Epithelial cell of esophagus (primary cell): ENCODE data around the gene OBI1.
A peak's percentile ranks its signal among the peaks of the same experiment; 100 is the strongest.

Source experiments
- DNase-seq: peaks from one replicate; pipeline ENCODE4 v3.0.0; 2010; ENCODE audit warnings: low read depth
- H3K4me3 ChIP-seq: 2 replicates; pipeline ENCODE4 v1.5.1; 2011; ENCODE audit warnings: mild to moderate bottlenecking, low read length, control low read depth
- TF ChIP-seq, protein P1 (sequence below): IDR thresholded peaks from 2 replicates; pipeline ENCODE4 v1.5.1; 2011; ENCODE audit warnings: low read depth, mild to moderate bottlenecking, low read length, control low read depth, inconsistent platforms; ENCODE audit not compliant: insufficient read depth; ENCODE audit errors: missing control alignments

OBI1 gene

DNA sequence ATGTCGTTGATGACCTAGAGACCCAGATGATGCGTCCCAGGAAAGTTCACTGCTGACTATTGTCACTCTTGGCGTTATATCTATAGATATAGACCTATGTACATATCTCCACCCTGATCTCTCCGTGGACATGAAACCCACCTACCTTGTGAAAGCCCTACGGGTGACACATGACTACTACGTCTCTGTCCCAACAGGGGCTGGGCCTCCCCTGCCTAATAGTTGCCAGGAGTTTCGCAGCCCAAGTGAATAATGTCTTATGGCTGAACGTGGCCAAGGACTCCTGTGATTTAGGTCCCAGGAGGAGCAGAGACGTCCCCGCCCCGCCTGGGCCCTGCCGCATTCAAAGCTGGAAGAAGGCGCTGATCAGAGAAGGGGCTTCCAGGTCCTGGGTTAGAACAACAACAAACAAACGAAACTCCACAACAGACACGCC, 50.7 kb downstream of the OBI1 start:
- DNase-seq = no peak
- H3K4me3 ChIP-seq = peak overlapping the region; percentile 41
- TF ChIP-seq, protein P1, sequence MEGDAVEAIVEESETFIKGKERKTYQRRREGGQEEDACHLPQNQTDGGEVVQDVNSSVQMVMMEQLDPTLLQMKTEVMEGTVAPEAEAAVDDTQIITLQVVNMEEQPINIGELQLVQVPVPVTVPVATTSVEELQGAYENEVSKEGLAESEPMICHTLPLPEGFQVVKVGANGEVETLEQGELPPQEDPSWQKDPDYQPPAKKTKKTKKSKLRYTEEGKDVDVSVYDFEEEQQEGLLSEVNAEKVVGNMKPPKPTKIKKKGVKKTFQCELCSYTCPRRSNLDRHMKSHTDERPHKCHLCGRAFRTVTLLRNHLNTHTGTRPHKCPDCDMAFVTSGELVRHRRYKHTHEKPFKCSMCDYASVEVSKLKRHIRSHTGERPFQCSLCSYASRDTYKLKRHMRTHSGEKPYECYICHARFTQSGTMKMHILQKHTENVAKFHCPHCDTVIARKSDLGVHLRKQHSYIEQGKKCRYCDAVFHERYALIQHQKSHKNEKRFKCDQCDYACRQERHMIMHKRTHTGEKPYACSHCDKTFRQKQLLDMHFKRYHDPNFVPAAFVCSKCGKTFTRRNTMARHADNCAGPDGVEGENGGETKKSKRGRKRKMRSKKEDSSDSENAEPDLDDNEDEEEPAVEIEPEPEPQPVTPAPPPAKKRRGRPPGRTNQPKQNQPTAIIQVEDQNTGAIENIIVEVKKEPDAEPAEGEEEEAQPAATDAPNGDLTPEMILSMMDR = no peak

DNA sequence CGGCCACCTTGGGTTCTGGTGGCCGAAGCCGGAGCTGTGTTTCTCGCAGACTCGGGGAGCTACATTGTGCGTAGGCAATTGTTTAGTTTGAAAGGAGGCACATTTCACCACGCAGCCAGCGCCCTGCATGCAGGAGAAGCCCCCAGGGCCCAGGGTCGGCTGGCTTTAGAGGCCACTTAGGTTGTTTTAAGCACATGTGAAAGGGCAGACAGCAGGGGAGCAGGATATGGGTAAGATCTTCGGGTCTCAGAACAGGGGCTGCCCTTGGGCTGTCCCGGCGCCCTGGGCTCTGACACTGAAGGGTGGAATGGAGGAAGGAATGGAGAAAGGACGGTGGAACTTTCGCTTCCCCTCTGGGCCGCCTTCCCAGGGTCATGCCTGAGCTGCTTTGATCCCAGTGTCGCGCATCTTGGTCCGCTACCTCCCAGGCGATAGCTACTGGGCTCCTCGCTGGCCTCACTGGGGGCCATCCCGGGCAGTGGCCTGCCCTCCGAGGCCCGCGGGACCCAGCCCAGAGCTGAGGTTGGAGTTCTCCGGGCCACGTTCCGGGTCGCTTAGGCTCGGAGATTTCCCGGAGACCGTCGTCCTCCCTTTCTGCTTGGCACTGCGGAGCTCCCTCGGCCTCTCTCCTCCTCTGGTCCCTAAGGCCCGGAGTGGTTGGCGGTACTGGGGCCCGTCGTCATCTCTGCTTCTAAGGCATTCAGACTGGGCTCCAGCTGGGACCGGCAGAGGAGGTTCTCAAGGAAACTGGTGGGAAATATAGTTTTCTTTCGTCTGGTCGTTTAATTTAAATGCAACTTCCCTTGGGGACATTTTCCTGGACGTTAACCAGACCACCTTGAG, 51.3 kb downstream of the OBI1 start:
- DNase-seq = no peak
- H3K4me3 ChIP-seq = no peak overlapping the region
- TF ChIP-seq, protein P1 = no peak

GRCh38 chr13:78606471-78607408, 52.2 kb downstream of the OBI1 start:
- H3K4me3 ChIP-seq = no peak overlapping the region
- DNase-seq = no peak
- TF ChIP-seq, protein P1 = no peak

DNA sequence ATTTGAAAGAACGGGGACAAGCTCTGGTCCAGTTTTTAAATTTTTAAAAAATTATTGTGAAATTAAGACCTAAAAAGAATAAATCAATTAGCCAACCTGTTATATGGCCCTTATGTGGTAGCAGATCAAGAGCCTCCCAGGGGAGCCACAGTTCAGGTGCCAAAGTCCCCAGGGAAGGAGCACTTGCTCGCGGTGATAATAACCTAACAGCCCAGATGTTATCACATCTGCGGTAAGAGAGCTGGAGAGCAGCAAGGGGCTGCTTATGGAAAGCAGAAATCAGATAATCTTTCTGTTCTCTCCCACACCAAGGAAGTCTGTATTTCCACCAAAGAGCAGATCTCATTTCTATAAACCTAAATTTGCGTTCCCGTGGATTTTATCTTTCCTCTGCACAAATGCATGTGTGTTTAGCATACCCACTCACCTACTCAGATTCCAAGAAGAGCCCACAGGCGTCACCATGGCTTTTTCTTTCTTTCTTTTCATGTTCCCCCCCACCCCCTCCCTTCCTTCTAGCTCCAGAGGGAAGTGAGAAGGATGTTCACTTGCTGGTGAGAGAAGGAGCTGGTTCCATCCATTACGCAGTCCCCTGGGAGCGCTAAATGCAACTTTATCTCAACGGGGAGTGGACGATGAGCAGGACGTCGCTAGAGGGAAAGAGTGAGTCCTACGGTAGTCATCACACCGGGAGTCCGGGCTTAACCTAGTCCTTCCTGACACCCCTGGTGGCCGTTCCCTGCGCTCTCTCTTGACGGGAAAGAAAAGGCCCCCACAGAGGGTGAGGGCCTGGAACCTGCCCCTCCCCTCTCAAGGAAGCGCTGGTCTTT, 54.0 kb downstream of the OBI1 start:
- TF ChIP-seq, protein P1 = peak; percentile 3
- H3K4me3 ChIP-seq = no peak overlapping the region
- peak; percentile 62 for DNase-seq

DNA sequence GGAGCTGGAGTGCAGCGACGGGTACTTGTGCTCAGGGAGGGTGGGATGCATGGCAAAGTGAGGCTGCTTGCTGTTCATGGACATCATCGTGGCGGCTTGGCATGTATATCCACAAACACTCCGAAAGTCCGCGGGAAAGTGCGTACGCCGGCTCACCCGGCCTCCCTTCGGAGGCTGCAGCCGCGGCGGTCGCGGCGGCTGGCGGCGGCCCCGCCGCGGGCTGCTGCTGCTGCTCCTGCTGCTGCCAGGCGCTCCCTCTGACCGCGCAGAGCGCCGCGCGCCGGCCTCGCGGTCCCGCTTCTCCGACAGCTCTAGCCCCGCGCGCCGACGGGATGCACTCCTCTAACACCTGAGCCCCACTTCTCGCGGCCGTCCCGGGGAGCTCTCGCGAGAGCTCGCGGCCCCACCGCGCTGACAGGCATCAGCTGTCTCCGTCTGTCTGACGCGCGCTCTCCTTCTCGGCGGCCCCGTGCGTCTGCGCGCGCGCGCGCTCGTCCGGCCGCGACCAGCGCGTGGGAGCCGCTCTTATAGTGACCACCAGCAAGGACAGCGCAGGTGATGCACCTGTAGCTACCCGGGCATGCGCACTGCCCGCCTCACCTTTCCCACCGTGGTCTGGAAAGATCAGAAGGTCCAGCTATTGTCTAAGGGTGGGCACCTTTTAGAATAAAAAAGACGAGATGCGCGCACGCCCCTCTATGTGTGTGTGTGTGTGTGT, 55.6 kb downstream of the OBI1 start, which contains the start of gene POU4F1:
Gene POU4F1, minus strand, starts transcription at position 313 of the 718 bp plus-strand sequence. Its CDS starts 226 bp downstream, at position 87.
- TF ChIP-seq, protein P1 = no peak
- H3K4me3 ChIP-seq = peak within 1 kb of the TSS; percentile 35
- peak; percentile 78 for DNase-seq
